ENCODE results near the gene PCNX1.

PCNX1 gene

DNA sequence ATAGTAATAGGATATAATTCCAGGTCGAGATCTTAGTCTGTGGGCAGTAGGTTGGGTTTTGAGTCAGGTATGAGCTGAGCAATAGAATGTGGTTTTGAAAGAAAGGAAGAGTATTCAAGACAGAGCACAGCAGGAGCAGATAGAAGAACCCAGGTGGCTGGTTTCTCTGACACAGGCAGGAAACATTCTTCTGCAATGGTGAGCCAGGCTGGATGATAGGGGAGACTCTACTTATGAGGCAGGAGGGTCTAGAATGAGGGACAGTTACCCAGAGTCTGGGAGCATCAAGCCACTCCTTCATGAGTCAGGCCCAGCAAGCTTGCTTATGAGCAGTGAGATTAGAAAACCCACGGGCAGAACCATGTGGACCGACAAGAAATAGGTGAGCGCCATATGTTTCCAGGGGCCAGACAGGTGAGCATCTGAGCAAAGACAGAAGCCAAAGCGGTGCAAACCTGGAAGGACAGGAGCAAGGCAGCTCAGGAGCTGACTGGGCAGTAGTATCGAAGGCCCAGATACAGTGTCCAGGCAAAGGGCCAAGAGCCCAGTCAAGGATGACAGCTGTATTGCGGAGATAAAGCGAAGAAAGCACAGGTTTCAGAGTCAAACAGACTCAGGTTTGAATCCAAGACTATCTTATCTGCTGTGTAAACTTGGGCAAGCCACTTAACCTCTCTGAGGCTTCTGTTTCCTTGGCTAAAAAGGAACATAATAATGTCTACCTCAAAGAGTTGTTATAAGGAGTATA is 22.5 kb upstream of the PCNX1 start:
- no peak for TF ChIP-seq POLR2A (IDR thresholded peaks at IDR 0.05; ENCODE audit: low read depth, low read length)
- no peak for DNase-seq (ENCODE audit: insufficient read length, low spot score)
- FAIRE-seq, result no peak

DNA sequence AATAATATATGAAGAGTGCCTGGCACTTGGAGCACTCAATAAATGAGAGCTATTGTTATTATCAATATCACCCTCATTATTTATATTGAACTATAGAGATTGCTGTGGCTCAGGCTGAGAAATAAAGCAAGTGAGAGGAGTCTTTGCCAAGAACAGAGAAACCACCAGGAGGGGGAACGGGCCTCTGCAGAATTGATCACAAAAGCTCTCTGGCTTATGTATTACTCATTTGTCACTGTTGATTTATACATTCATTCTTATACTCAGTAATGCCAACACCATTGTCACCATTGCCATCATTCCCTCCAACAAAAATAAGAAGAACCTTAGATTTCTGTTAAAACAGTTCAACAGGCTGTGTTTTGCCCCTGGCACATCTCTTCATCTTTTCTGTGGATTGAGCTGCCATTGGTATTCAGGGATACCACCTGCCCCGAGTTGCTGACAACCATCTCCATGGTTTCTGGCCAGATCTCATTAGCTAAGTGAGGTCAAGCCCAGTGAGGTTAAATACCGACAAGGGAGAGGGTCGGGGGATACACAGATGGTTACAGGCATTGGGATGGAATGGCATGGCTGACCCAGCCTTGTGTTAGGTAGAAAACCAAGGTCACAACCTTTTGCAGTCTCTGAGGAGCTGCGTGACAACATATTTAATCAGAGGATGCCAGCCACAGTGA is 21.8 kb upstream of the PCNX1 start:
- TF ChIP-seq POLR2A (IDR thresholded peaks at IDR 0.05; ENCODE audit: low read depth, low read length), result no peak
- FAIRE-seq, result no peak

DNA sequence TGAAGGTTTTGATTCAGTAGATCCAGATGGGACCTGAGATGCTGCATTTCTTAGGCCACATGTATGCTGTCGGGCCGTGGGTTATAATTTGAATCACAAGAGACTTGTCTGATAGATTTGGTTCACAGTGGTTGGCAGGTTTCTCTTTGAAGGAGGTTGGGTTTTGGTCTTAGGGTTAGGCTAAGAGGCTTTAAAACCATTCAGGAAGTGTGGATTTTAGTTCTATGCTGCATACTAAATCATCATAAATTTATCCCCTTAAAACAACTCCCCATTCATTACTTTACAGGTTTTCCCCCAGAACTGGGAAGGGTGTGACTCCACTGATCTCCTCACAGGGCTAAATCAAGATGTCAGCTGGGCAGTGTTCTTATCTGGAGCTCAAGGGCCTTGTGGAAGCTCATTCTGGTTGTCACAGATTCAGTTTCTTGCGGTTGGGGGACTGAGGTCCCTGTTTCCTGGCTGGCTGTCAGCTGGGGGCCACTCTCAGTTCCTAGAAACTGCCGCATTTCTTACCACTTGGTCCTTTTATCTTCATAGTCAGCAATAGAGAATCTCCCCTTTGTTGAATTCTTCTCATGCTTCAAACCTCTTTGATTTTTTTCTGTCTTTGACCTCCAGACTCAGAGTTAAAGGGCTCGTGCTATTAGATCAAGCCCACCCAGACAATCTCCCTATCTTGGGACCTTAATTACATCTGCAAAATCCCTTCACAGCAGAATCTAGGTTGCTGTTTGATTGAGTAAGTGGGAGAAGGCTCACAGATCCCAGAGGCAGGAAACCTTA is 20.6 kb upstream of the PCNX1 start:
- FAIRE-seq, result no peak
- DNase-seq (ENCODE audit: insufficient read length, low spot score), result no peak
- TF ChIP-seq POLR2A (IDR thresholded peaks at IDR 0.05; ENCODE audit: low read depth, low read length), result no peak

More for the DNA sequence above, 21.8 kb upstream of the PCNX1 start:
- no peak for DNase-seq (ENCODE audit: insufficient read length, low spot score)

DNA sequence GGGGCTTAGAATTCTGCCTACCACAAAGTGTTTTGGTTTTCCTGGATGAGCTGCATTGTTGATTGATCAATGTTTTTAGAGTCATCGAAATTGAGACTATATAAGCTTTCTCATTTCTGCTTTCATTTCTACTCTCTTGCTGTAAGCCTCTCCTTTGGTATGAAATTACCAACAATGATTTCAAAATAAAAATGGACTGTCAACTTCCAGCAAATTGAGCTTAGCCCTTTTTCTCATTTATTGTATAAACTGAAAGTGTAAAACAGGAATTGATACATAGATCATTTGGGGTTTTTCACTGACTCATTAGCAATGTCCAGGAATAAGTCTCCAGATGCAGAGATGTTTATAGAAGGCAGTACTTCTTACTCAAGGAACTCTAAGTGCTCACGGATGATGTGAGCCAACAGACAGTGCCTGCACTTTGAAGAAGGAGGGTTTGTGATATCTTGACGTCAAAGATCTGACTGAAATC is 20.0 kb upstream of the PCNX1 start:
- DNase-seq (ENCODE audit: insufficient read length, low spot score) (no peak), FAIRE-seq (no peak)
- TF ChIP-seq POLR2A (IDR thresholded peaks at IDR 0.05; ENCODE audit: low read depth, low read length), result no peak

DNA sequence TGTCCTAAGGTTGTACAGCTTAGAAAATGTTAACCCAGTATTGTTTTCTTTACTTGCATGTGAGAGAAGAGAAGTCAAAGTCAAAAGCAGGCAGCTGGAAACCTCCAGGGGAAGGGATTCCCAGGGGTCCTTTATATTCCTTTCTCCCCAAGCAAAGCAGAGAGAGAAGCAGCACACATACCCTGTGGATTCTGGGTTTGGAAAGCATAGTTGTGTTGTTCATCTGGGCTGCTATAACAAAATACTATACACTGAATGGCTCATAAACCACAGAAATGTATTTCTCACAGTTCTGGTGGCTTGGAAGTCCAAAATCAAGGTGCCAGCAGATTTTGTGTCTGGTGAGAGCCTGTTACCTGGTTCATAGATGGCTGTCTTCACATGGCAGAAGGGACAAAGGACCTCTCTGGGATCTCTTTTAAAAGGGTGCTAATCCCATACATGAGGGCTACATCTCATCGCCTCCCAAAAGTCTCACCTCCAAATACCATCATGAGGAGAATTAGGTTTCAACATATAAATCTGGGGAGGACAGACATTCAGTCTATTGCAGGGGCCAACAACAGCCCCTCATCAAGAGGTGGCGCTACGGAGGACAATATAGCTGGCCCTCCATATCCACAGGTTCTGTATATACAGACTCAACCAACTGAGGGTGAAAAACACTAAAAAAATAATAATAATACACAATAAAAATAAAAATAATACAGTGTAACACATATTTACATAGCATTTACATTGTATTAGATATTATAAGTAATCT is 19.3 kb upstream of the PCNX1 start:
- DNase-seq (ENCODE audit: insufficient read length, low spot score) (no peak), FAIRE-seq (no peak)
- TF ChIP-seq POLR2A (IDR thresholded peaks at IDR 0.05; ENCODE audit: low read depth, low read length), result no peak

DNA sequence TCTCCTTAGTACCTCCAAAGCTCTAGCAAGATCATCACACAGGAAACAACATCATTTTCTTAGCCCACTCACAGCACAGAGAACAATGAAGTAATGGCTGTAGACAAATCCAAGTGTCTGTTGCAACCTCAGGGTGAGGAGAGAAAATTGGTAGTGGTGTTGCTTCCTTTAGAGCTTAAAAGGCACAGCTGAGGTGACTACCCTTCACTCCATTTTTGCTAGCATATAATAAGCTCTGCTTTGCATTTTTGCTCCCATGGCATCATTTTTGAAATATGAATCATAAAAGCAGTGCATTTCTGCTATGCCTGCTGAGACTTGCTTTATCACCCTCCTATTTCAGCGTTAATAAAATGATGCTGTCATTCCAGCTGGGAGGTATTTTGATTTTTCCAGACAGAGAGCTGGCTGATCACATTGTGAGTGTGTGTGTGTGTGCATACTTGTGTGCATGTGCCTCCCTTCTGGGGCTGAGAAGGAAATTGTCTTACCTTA is 18.5 kb upstream of the PCNX1 start:
- FAIRE-seq (peak; percentile 43), DNase-seq (ENCODE audit: insufficient read length, low spot score) (peak; percentile 10)
- no peak for TF ChIP-seq POLR2A (IDR thresholded peaks at IDR 0.05; ENCODE audit: low read depth, low read length)

DNA sequence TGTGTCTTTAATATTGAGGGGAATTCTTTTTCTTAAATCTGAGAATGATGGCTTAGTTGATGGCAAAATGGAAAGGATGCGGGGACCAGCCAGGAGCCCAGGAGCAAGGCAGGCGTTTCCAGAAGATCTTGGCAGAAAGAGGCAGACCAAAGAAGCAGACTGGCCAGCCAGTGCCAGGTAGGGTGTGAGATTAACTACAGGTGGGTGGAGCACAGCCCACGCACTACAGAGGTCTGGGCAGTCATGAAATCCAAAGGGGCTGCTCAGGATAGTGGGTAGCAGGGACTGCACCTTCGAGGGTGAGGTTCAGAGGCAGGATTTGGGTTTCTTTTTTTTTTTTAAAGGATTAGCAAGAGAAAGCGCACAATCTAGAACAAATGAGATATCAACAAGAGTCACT is 17.7 kb upstream of the PCNX1 start:
- FAIRE-seq (no peak), DNase-seq (ENCODE audit: insufficient read length, low spot score) (no peak)
- no peak for TF ChIP-seq POLR2A (IDR thresholded peaks at IDR 0.05; ENCODE audit: low read depth, low read length)

DNA sequence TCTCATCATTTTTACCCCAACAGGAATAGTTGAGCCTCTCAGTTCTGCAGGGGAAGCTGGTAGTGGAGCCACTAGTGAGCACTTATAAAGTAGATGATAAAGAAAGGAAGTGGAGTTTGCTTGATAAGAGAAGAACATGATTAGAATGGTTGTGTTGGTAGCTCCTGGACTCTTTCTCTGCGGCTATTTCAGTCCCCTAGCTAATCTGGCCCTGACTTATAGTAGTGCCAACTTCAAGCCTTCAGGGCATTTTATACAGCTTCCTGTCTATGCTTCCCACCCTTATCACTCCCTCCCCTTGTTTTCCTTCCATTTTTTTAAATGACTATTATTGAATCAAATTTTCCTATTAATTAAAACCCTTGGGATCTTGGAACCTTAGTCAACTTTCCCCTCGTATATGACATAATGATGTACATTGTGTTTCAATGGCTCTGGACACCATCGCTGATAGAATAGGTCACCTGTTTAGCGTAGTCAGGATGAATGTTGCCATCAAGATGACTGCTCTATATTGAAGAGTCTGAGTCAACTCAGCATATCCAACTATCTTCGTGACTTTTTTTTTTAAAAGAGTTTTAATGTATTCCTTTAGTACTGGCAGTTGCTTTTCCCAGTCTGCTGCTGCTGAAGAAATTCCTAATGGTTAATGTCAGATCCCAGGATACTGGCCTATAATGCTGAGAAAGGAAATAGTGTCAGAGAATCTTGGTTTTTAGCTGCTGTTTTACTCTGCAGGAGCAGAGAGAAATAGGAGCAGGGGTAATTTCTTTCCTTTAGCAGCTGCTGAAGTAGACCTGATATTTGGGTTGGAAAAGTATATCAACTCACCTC is 16.2 kb upstream of the PCNX1 start:
- no peak for FAIRE-seq
- no peak for DNase-seq (ENCODE audit: insufficient read length, low spot score)
- no peak for TF ChIP-seq POLR2A (IDR thresholded peaks at IDR 0.05; ENCODE audit: low read depth, low read length)

DNA sequence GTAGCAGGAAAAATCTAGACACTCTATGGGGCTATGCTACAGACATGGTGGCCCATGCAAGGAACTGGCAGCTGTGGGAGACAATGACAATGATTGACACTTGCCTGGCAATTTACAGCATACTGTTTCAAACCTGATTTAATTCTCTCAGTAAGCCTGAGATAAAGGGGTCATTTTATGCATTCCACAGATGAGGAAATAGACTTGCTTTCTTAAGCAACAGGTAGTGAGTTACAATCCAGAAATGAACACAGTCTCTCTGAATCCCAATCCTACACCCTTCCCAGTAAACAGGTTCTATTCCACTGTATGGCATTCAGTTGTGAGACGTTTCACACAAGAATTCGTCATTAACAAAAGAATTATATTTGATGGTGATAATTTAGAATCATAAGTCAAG is 15.5 kb upstream of the PCNX1 start:
- no peak for TF ChIP-seq POLR2A (IDR thresholded peaks at IDR 0.05; ENCODE audit: low read depth, low read length)
- no peak for DNase-seq (ENCODE audit: insufficient read length, low spot score)
- FAIRE-seq, result no peak

DNA sequence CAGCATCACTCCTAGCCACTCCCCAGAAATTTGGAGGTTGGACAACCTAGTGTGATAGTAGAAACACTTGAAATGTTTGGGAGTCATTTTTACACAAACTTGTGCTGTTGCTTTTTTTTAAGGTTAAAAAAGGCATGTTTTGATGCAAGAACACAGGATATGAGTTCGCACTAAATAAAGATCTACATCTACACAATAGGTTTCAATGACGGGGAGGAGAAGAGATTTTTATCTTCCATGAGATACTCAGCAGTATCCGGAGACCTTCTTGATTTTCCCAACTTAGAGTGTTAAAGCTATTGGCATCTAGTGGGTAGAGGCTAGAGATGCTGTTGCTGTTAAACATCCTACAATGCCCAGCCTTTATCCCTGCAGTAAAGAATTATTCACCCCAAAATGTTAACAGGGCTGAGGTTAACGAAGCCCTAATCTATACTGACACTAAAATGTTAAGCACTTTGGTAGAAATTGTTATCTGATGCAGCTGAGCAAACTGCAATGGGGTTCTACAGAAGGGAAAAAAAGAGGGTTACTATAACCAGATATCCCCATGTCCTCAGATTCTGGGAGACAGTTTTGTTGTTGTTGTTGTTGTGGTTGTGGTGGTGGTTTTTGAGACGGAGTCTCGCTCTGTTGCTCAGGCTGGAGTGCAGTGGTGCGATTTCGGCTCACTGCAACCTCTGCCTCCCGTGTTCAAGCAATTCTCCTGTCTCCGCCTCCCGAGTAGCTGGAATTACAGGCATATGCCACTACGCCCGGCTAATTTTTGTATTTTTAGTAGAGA is 14.0 kb upstream of the PCNX1 start:
- TF ChIP-seq POLR2A (IDR thresholded peaks at IDR 0.05; ENCODE audit: low read depth, low read length), result no peak
- FAIRE-seq (no peak), DNase-seq (ENCODE audit: insufficient read length, low spot score) (no peak)

DNA sequence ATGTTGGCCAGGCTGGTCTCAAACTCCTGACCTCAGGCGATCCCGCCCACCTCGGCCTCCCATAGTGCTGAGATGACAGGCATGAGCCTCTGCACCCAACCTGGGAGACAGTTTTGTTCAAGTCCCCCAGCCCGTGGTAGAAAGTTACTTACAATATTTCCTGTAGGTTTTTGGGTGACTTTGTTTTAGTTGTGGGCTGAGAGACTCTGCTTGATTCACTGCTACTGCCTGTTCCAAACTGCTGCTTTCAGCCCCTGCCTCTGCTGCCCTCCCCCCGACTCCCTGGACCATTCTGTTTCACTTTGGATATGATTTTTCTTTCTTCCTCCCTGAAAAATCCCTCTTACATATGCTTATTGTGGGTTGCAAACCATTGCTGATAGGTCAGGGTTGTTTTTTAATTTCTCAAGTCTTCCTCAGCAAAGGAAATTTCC is 13.4 kb upstream of the PCNX1 start:
- no peak for FAIRE-seq
- TF ChIP-seq POLR2A (IDR thresholded peaks at IDR 0.05; ENCODE audit: low read depth, low read length), result no peak

DNA sequence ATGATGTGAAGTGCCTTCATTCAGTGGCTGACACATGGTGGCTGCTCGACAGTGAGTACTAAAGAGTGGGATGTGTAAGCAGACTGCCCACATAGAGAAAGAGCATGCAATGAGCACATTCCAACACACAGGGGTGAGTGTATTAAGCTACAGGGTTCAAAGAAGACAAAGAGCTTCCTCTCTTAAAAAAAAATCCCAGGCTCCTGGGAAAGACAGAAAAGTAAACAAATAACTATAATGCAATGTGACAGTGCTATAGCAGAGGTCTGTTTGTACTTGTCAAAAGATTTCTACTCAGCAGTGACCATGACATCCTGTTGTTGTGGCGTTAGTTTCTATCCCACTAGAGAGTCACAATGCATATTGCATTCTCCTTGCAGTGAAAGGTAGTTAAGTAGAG is 12.4 kb upstream of the PCNX1 start:
- FAIRE-seq (no peak), DNase-seq (ENCODE audit: insufficient read length, low spot score) (no peak)
- TF ChIP-seq POLR2A (IDR thresholded peaks at IDR 0.05; ENCODE audit: low read depth, low read length), result no peak

More for the DNA sequence above, 13.4 kb upstream of the PCNX1 start:
- no peak for DNase-seq (ENCODE audit: insufficient read length, low spot score)
